Measurements from ENCODE around the gene IL21R.
"Not testable (repeated sequence)": the region's sequence is repeated elsewhere in the genome, so short reads cannot be mapped to it uniquely, and the experiment has no call there.

Gene IL21R

DNA sequence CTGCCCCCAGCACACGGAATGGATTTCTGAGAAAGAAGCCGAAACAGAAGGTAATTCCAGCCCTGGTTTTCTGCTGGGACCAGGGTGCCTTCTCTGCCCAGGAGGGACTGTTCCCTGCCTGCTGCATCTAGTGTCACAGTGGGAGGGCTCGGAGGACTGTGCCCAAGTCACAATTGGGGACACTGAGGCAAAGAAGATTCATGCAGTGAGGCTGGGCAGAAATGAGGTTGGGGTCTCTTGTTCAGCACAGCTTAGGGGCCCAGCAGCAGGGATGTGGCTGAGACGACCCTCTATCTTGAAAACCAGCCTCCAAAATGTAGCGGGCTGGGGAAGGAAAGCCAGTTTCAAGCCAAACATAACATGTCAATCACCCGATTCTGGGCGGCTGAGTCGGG is 592 bp downstream of the IL21R start:
- DNase-seq (ENCODE audit: low spot score): no peak

DNA sequence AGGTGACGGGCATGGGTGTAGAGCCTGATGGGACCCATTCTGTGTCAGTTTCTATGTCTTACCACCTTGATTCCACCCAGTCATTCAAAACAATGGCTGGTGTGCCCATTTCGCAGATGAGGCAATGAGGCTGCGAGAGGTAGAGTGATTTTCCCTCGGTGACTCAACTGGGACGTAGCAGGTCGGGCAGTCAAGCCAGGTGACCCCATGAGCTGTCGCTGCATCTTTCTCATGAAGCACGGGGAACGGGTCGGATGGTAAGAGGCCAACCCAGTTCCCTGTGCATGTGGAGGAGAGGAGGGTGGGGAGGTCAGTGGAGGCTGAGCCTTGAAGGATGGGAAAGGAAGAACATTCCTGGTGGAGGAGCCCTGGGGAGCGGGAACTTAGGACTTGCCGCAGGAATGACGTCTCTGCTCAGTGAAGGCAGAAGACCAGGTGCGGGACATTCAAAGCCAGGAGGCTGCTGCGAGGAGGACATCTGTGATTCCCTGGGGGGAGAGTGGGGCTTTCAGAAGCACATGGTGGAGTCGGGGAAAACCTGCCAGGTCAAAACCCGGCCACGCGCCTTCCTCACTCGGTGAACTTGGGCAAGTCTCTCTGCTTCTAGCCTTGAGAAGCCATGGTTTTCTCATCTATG is 1.1 kb downstream of the IL21R start:
- DNase-seq (ENCODE audit: low spot score): no peak

DNA sequence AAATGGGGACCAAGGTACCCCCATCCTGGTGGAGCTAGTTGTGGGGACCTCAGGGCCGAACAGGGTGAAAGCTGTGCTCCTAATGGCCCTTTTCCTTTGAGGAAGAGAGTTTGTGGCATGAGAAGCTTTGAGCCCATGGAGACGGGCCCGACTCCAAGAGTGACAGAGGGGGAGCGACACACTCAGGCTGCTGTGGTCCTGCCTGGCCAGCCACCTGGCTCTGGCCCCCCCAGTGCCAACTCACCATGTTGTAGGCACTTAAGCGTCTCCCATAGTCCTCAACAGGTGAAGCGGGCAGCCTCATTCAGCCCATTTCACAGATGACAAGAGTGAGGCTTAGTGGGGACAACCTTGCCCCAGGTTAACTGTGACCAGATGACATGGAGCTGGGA is 1.6 kb downstream of the IL21R start:
- no peak for DNase-seq (ENCODE audit: low spot score)

DNA sequence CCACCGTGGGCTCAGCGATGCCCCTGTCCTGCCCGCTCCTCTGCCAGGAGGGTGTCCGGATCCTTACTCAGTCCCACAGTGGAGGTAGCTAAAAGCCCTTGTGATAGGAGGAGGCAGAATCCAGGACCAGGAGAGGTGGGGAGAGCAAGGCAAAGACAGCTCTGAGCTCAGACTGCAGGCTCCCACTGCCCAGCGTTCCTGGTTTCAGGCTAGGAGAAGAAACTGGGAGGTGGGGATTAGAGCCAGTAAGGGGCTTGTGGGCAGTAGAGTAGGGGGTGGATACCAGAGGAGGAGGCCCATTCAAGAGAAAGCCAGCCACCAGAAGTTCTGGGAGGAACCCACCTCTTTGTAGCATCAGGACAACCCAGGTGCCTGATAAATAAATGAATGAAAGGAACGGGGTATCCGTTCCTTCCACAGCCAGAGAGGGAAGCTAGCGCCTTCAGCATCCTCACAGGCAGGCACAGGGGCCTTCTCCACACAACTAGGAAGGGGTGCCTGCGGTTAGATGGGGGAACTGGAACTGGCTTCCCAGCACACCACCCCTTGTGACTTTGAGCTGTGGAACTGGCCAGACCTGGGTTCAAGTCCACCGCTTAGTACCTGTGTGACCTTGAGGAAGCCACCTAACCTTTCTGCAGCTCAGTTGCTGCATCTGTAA is 2.3 kb downstream of the IL21R start:
- DNase-seq (ENCODE audit: low spot score): no peak

DNA sequence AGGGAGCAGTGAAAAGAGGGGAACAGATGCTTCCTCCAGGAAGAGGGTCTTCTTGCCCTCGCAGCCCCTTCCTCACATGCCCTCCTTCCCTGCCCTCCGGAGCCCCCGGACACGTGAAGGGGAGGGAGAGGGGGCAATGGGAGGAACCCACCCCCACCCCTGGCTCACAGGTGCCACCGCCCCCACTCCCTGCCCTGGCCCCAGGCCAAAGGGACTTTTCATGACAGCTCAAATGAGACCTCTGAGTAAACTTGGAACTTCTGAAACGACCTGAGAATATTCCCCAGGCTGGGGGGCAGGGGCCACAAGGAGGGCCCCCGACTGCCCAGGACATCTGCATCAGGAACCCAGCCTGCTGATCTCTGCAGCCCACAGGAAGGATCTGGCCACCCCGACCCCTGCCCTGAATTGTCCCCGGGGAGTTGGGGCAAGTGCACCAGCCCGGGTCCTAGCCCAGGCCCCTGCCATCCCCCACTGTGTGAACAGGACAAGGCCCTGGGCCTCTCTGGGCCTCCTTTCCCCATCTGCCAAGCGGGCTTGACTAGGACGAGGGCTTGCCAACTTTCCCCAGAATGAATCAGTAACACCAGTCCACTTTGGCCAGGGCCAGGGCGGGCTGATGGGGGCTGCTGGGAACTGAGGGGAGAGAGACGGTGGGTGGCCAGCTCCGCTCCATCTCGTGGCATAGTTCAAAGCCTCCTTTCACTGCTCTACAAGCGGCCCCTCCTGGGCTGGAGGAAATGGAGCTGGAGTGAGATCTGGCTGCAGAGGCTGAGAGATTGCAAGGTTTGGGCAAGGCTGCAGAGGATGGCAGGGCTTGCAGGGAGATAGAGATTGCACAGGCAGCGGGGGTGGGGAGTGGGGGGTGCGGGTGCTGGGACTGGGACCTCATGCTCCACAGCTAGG is 3.8 kb downstream of the IL21R start:
- DNase-seq (ENCODE audit: low spot score): peak; percentile 69

DNA sequence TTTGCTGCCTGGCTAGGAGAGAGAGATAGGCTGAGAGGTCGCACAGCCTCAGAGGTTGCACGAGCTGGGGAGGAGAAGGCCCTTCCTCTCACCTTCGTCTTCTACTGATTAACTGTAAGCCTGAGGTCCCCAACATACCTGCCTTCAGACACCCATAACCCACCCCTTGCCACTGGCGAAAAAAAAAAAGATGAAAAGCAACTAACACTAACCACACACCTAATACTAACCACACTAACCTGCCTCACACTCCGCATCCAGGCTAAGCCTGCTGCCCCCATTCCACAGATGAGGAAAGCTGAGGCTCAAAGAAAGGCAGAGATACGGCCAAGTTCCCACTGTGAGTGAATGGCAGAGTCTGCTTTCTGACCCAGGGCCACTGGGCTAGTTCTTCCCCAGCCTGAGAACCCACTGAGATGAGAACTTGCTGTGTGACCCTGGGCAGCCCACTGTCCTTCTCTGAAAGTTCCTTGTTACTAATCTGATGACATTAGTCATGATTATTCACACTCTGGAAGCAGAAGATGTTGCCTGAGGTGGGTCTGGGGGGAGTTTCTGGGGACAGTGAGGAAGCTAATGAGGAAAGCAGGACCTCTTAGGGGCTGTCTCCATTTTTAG is 4.6 kb downstream of the IL21R start:
- peak; percentile 6 for DNase-seq (ENCODE audit: low spot score)

DNA sequence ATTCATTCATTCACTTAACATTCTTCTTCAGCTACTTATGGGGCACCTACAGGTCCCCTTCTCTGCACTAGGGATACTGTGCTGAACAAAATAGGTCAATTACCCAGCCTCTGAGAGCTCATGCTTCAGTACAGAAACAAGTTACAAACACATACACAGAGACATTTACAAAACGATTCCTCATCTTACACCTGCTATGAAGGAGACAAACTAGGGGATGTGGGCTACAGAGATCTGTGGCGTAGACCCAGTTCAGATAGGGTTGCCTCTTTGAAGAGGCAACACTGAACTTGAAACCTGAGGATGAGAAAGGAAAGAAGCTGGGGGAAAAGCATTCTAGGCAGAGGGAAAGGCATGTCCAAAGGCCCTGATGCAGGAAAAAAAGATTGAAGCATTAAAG is 5.2 kb downstream of the IL21R start:
- no peak for DNase-seq (ENCODE audit: low spot score)

DNA sequence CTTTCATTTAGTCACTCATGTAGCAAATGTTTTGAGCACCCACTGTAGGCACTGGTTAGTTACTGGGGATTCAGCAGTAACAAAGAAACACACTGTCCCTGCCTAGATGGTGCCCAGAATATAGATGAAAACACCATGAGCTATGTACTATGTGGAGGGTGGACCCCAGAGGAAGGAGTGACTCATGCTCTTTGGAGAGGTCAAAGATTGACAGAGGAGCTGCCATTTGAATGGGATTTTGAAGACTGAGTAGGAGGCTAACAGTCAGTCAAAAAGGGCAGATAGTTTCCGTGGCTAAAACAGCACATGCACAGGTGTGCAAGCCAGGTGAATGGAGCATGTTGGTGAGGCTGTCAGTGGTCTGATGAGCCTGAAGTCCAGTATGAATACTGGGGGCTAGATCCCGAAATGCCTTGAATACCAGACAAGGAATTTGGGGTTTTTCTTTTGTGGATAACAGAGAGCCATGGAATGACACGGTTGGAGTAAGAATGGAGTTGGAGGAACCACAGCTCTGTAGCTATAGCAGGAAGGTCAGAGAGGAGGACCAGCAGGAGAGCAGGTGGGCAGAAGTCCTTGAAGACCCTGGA is 6.1 kb downstream of the IL21R start:
- DNase-seq (ENCODE audit: low spot score): peak; percentile 52

DNA sequence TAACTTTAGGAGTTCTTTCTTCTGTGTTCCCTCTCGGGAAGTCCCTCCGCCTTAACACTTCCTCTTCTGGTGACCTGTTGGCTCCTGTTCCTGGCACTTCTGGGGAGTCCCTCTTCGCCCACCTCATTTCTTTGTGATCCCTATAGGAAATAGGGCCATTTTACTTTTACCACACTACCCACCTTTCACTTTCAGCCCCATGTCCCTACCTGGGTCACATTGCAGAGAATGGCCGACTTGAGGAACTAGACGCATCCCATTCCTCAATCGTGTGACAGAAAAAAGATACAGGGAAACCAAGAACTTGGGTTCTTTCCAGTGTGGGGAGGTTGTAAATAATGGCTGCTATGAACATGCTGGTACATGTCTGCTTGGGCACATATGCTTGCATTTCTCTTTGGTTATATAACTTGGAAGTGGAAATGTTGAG is 6.6 kb downstream of the IL21R start:
- DNase-seq (ENCODE audit: low spot score): no peak

DNA sequence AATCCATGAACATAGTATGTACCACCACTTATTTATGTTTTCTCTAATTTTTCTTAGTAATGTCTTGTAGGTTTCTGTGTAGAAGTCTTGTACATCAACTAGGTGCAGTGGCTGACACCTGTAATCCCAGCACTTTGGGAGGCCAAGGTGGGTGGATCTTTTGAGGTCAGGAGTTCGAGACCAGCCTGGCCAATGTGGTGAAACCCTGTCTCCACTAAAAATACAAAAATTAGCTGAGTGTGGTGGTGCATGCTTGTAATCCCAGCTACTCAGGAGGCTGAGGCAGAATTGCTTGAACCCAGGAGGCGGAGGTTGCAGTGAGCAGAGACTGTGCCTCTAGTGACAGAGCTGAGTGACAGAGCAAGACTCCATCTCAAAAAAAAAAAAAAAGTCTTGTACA is 8.0 kb downstream of the IL21R start:
- DNase-seq (ENCODE audit: low spot score): not testable (repeated sequence)

DNA sequence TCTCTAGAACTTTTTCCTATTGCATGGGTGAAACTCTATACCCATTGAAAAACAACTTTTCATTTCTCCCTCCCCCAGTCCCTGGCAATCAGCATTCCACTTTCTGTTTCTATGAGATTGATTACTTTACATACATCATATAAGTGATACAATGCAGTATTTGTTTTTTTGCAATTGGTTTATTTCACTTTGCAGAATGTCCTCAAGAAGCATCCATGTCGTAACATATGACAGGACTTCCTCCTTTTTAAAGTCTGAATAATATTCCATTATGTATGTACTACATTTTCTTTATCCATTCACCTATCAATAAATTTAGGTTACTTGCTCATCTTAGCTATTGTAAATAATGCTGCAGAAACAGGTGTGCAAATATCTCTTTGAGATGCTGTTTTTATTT is 8.8 kb downstream of the IL21R start:
- DNase-seq (ENCODE audit: low spot score): no peak

DNA sequence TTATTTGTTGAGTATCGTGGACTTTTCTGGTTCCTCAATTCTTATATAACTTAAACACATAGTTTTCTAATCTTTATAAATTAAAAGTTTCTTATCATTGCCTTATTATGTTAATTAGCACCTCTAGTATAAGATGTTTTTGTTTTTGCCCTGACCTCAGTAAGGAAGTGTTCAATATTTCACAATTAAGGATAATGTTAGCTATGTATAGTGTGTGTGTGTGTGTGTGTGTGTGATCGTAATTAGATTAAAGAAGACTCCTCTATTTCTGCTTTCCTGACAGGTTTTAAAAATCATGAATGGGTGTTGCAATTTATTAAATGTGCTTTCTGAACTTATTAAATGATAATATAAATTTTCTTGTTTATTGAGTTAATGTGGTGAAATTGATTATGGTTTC is 12.0 kb downstream of the IL21R start:
- no peak for DNase-seq (ENCODE audit: low spot score)

DNA sequence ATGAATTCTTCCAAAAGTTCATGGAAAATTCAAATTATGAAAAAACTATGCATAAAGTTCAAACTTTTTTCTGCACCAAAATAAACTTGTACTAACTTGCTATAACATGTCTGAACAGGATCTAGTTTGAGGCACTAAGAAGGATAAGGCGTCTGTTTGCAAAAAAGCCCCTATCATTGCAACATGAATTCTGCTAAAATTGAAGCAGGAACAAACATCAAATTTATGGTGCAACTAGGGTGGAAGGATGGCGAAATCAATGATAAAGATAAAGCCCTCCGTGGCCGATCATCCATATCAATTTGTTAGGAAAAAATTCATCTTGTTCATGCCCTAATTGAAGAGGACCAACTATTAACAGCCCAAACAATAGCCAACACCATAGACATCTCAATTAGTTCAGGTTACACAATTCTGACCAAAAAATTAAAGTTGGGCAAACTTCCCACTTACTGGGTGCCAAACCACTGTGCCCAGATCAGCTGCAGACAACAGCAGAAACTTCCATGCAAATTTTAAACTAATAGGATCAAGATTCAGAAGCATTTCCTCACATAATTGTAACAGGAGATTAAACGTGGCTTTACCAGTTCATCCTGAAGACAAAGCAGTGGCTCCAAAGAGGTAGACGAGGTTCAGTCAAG is 12.9 kb downstream of the IL21R start:
- DNase-seq (ENCODE audit: low spot score): no peak

DNA sequence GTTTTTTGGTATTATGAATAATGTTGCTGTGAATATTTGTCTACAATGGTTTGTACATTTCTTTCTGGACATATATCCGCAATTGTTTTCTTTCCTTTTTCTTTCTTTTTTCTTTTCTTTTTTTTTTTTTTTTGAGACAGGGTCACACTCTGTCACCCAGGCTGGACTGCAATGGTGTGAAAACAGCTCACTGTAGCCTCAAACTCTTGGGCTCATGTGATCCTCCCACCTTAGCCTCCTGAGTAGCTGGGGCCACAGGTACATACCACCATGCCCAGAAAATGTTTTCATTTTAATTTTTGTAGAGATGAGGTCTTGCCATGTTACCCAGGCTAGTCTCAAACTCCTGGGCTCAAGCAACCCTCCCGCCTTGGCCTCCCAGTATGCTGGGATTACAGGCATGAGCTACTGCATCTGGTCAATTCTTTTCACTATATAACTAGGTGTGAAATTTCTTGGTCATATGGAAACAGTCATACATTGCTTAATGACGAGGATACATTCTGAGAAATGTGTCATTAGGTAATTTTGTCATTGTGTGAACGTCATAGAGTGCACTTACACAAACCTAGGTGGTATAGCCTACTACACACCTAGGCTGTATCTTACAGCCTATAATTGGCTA is 15.2 kb downstream of the IL21R start:
- no peak for DNase-seq (ENCODE audit: low spot score)

DNA sequence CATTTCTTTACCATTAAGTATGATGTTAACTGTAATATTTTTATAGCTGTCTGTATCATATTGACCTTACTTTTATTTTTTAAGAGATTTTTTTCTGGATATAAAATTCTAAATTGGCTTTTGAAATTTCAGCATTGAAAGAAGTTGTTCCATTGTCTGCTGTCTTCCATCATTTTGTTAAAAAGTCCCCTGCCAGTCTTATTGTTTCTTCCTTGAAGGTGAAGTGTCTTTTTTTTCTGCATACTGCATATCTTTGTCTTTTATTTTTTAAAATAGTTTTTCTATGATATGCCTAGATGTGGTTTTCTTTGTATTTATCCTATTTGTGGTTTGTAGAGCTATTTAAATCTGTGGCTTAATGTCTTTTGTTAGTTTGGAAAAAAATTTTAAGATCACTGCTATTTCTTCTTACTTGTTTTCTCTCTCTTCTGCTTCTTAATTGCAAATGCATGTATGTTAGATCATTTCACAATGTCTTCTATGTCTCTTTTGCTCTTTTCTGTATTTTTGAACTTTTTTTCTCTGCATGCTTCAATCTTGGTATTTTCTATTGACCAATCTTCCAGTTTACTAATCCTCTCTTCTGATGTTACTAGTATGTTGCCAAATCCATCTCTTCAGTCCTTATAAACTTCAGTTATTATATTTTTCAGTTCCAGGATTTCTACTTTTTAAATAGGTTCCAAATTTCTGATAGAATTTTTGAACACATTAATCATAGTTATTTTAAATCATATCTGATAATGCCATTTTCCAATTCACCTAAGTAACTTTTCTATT is 20.2 kb downstream of the IL21R start:
- DNase-seq (ENCODE audit: low spot score): no peak

DNA sequence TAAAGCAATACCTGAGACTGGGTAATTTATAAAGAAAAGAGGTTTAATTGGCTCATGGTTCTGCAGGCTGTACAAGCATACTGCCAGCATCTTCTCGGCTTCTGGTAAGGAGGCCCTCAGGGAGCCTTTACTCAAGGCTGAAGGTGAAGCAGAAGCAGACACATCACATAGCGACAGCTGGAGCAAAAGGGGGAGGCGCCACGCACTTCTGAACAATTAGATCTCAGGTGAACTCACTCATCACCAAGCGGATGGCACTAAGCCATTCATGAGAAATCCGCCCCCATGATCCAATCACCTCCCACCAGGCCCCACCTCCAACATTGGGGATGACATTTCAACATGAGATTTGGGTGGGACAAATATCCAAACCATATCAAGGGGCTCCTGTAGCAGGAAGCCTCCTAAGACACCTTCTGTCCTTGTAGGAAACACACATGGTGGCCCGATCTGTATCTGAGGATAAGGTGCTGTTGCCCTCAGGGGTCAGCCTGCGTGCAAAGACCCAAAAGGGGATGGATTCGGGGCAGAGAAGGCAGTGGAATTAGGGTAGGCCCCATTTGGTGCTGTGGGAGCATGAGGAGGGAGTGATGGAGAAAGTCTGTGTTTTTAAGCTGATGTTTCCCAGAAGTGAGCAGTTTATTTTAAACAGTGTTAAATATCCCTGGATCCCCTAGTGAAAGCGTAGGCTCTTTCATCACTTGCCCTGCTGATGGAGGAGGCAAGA is 23.0 kb downstream of the IL21R start:
- no peak for DNase-seq (ENCODE audit: low spot score)

DNA sequence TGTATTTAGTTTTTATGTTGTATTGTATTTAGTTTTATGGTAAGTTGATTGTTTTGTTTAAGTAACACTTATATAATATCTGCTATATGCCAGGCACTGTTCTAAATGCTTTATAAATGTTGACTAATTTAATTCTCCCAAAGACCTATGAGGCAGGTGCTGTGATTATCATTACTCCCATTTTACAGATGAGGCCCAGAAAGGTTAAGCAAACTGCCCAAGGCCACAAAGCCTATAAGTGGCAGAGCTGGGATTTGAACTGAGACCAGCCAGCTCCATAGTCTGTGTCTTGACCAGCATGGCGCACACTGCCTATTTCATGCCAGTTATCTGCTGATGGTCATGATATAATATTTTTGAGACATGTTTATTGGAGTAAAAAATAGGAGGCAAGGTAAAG is 24.0 kb downstream of the IL21R start:
- no peak for DNase-seq (ENCODE audit: low spot score)

DNA sequence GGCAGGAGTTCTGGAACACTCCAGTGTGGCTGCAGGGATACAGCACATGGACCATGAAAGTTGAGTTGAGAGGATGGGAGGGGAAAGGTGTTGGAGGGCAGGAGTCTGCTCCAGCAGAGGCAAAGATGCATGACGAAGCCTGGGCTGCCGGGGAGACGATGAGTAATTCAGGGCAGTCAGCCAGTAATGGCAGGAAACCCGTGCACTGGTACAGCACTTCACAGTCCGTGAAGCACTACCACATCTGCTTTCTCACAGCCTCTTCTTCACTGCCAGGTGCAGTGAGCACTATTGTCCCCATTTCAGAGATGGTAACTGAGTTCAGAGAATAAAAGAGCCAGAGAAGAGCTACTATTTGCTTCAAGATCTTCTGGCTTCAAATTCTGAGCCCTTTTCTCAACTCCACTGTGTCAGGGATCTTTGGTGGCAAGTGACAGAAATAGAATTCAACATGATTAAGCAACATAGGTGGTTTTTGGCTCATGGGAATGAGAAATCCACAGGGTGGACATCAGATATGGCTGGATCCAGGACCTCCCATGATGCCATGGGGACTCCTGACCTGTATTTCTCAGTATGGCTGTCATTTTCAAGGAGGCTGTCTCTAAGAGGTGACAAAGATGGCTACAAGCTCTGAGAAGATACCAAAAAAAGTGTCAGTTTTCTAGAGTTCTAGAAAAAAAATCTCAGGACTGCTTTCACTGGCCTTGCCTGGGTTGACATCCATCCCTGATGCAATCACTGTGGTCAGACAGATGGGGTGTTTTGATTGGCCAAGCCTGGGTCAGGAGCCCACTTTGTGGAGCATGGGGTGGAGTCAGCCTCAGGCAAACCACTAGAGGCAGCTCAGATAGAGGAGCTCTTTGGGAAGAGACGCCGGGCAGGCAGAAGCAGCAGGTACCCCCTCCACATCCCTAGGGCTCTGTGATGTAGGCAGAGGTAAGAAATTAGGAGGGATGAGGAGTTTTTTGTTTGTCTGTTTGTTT is 24.7 kb downstream of the IL21R start:
- DNase-seq (ENCODE audit: low spot score): peak; percentile 90

DNA sequence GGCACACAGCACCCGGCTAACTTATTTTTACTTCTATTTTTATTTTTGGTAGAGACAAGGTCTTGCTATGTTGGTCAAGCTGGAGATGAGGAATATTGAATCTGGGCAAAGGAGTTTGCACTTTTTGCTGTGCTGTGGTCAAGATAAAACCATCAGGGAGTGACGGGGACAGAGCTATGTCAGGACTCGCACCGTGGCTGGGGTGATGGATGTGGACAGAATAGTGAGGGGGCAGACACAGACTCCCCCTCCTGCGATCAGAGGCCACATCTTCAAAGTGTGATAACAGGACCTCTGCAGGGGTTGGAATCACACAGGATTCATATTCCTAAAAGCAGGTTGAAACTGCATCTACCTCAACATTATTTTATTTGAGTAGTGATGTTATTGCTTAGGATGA is 25.6 kb downstream of the IL21R start:
- no peak for DNase-seq (ENCODE audit: low spot score)
